SK-N-SH (cell line): ENCODE results near the gene SOCS3. TPM values are rescaled to one million over a fixed set of nuclear protein-coding genes. Genes with fewer than 3 reads are reported as not detected.

Experiments
- CTCF ChIA-PET: fragments of 300-600, 350-600 bp; formaldehyde crosslinking; extraction: SDS; loops from one replicate; lab custom pipeline; 2021; lab: Yijun Ruan, JAX
- POLR2A ChIA-PET: fragments of 350-600 bp; sonication (Branson Sonifier 250); formaldehyde crosslinking; extraction: SDS; loops from one replicate; lab custom pipeline; 2020; ENCODE audit warnings: antibody characterized with exemption, inconsistent platforms; lab: Yijun Ruan, JAX
- DNase-seq: peaks from one replicate; pipeline ENCODE4 v3.0.0; 2012
- H2AFZ ChIP-seq: fragments of 200-600 bp; sonication (generic); 2 replicates; pipeline ENCODE4 v1.8.1; 2016; ENCODE audit warnings: antibody characterized with exemption, mild to moderate bottlenecking, low read depth
- H3F3A ChIP-seq: fragments of 200-600 bp; sonication (generic); replicated peaks from 2 replicates; pipeline ENCODE3; 2016; ENCODE audit warnings: antibody characterized with exemption, mild to moderate bottlenecking; ENCODE audit not compliant: insufficient read depth
- H3K27ac ChIP-seq, 2 experiments: fragments of 200-500 bp in 1 of 2; fragments of 200-600 bp in 1 of 2; sonication (Bioruptor generic) in 1 of 2; sonication (generic), shearing (Covaris generic) in 1 of 2; 2 replicates each; pipeline versions ENCODE4 v1.5.1 to v1.6.1; 2014 to 2016; ENCODE audit warnings: low read depth in 2 of 2, inconsistent platforms in 1 of 2, low read length in 1 of 2, mild to moderate bottlenecking in 1 of 2, mixed read lengths in 1 of 2
- H3K27me3 ChIP-seq: fragments of 200-600 bp; sonication (generic), shearing (Covaris generic); 2 replicates; pipeline ENCODE4 v1.6.1; 2016; ENCODE audit warnings: mixed run types; ENCODE audit not compliant: insufficient read depth
- H3K36me3 ChIP-seq, 2 experiments: fragments of 200-500 bp in 1 of 2; fragments of 200-600 bp in 1 of 2; sonication (Bioruptor generic) in 1 of 2; sonication (generic) in 1 of 2; replicated peaks in 1 of 2; 2 replicates each; pipeline versions ENCODE3 to v1.5.1; 2014 to 2016; ENCODE audit warnings: low read length in 1 of 2, mild to moderate bottlenecking in 1 of 2; ENCODE audit not compliant: insufficient read depth in 2 of 2, control insufficient read depth in 1 of 2
- H3K4me1 ChIP-seq, 2 experiments: fragments of 200-500 bp in 1 of 2; fragments of 200-600 bp in 1 of 2; sonication (Bioruptor generic) in 1 of 2; sonication (generic), shearing (Covaris generic) in 1 of 2; 2 replicates each; pipeline versions ENCODE4 v1.5.1 to v1.6.1; 2014 to 2016; ENCODE audit warnings: low read depth in 1 of 2, low read length in 1 of 2, mixed run types in 1 of 2; ENCODE audit not compliant: insufficient read depth in 2 of 2, control insufficient read depth in 1 of 2
- H3K4me2 ChIP-seq: fragments of 200-600 bp; sonication (generic), shearing (Covaris generic); 2 replicates; pipeline ENCODE4 v1.6.1; 2017; ENCODE audit warnings: mixed run types
- H3K4me3 ChIP-seq, 2 experiments: fragments of 200-500 bp in 1 of 2; fragments of 200-600 bp in 1 of 2; sonication (Bioruptor generic) in 1 of 2; sonication (generic), shearing (Covaris generic) in 1 of 2; 2 replicates each; pipeline versions ENCODE4 v1.5.1 to v1.8.1; 2014 to 2016; ENCODE audit warnings: low read depth in 2 of 2, inconsistent platforms in 1 of 2, low read length in 1 of 2, mild to moderate bottlenecking in 1 of 2, mixed read lengths in 1 of 2, moderate library complexity in 1 of 2
- H3K79me2 ChIP-seq: fragments of 200-600 bp; sonication (generic); 2 replicates; pipeline ENCODE4 v1.8.1; 2017; ENCODE audit warnings: mild to moderate bottlenecking; ENCODE audit not compliant: insufficient read depth
- H3K9ac ChIP-seq: fragments of 200-600 bp; sonication (generic); 2 replicates; pipeline ENCODE4 v1.6.1; 2017; ENCODE audit warnings: mixed run types
- H3K9me2 ChIP-seq: fragments of 200-600 bp; sonication (generic); 2 replicates; pipeline ENCODE4 v1.6.1; 2017; ENCODE audit warnings: mixed run types
- H3K9me3 ChIP-seq: fragments of 200-600 bp; sonication (generic); 2 replicates; pipeline ENCODE4 v1.6.1; 2017; ENCODE audit warnings: mixed run types, mild to moderate bottlenecking, moderate library complexity
- H4K20me1 ChIP-seq: fragments of 200-600 bp; sonication (generic); 2 replicates; pipeline ENCODE4 v1.6.1; 2017; ENCODE audit warnings: mild to moderate bottlenecking, mixed run types; ENCODE audit not compliant: insufficient read depth
- GABPA ChIP-seq: IDR thresholded peaks from 2 replicates; pipeline ENCODE4 v1.4.0; 2012; ENCODE audit warnings: low read depth, mild to moderate bottlenecking
- NFIC ChIP-seq: IDR thresholded peaks from 2 replicates; pipeline ENCODE4 v1.4.0; 2012; ENCODE audit warnings: borderline replicate concordance
- NRF1 ChIP-seq: IDR thresholded peaks from 2 replicates; pipeline ENCODE4 v1.6.1; 2012; ENCODE audit warnings: low read depth, mild to moderate bottlenecking, low read length
- RAD21 ChIP-seq: IDR thresholded peaks from 2 replicates; pipeline ENCODE4 v1.6.1; 2012; ENCODE audit warnings: mild to moderate bottlenecking, low read length
- RCOR1 ChIP-seq: fragments of 150-350 bp; IDR thresholded peaks from 2 replicates; pipeline ENCODE4 v1.6.1; 2017; ENCODE audit warnings: antibody characterized with exemption, low read length
- RXRA ChIP-seq: IDR thresholded peaks from 2 replicates; pipeline ENCODE4 v1.4.0; 2012; ENCODE audit warnings: low read depth, mild to moderate bottlenecking, borderline replicate concordance
- SMC3 ChIP-seq: IDR thresholded peaks from 2 replicates; pipeline ENCODE4 v1.6.1; 2012; ENCODE audit warnings: low read depth, low read length, improper control_type of control experiment
- WGBS: methylation state at CpG from one replicate; pipeline ENCODE4 v1.1.6; 2017; ENCODE audit warnings: low lambda C conversion rate; 5-methylcytosine and 5-hydroxymethylcytosine counted together
- polyA plus RNA-seq, 3 experiments: library from polyadenylated mRNA; depleted of rRNA; stranded (reverse); fragments of >200 nt; gene quantifications; 2 replicates each; pipeline ENCODE4 v1.2.3, GENCODE V29; 2012
- TF ChIP-seq, protein P1 (sequence below): IDR thresholded peaks from 2 replicates; pipeline ENCODE4; 2012
- TF ChIP-seq, protein P2 (sequence below): fragments of 150-350 bp; IDR thresholded peaks from 2 replicates; pipeline ENCODE4 v1.6.1; 2017; ENCODE audit warnings: antibody characterized with exemption, low read length, low read depth, borderline replicate concordance
- TF ChIP-seq, protein P3 (sequence below): IDR thresholded peaks from 2 replicates; pipeline ENCODE4 v1.6.1; 2012; ENCODE audit warnings: mild to moderate bottlenecking, low read depth, low read length, moderate library complexity
- TF ChIP-seq, protein P4 (sequence below): fragments of 150-350 bp; IDR thresholded peaks from 2 replicates; pipeline ENCODE4 v1.6.1; 2016; ENCODE audit warnings: mild to moderate bottlenecking, low read depth, low read length
- TF ChIP-seq, protein P5 (sequence below): fragments of 200-600 bp; sonication (generic); IDR thresholded peaks from 2 replicates; pipeline ENCODE4 v1.6.1; 2017; ENCODE audit warnings: antibody characterized with exemption, mild to moderate bottlenecking, moderate library complexity

The SOCS3 gene
- polyA plus RNA-seq, 1 of the 3 experiments (the other 2 are of a cell fraction), result 24.9 TPM

DNA sequence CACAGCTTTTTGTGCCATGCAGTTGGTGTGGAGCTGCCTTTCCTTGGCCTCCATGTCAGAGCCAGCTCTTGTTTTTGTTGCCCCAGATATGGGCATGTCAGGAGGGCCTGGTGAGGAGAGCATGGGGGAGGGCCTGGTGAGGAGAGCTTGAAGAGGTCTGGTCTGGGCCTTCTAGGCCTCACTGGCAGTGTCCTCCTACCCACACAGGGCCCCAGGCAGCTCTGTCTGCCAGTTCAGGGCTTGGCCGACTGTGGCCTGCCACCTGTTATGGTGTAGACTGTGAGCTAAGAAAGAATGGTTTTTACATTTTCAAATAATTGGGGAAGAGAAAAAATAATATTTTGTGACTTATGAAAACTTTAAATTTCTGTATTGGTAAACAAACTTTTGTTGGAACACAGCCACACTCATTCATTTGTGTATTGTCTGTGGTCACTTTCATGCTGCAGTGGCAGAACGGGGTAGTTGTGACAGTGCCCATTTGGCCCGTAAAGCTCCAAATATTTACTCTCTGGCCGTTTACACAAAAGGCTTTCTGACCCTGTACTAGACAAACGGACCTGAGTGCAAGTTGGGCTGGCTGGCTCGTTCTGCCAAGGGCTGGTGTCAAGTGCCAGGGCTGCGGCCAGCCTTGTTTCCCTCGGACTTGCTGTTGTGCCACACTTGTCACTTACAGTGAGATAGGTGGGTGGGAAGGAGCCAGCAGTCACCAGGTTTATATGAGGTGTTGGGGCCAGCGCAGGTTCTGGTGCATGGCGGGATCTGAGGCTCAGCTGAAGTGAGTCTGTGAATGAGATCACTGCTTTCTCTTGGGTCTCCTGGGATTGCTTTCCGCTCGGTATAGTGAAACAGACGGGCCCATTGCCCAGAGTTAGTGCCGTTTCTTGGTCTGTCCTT lies 36.8 kb upstream of the SOCS3 start:
- no peak overlapping the region for H3K4me3 ChIP-seq
- ChIA-PET POLR2A (no interaction called here), CTCF (interaction anchor here (1.0 to 4.0 kb wide), 6 partner anchors 12 to 284 kb away, joined by 3 to 17 read pairs (median 7); no protein-coding TSS in a partner anchor)
- H4K20me1 ChIP-seq, result peaks cover 56% of the 10 kb centered on the region
- H3K36me3 ChIP-seq, result peaks cover 40 to 60% of the 10 kb centered on the region in 2 experiments
- H3K9ac ChIP-seq, result no peak overlapping the region
- no peak overlapping the region for H3K27ac ChIP-seq
- H3F3A ChIP-seq, result peaks cover 8% of the 10 kb centered on the region
- no peaks in the 10 kb centered on the region for H3K27me3 ChIP-seq
- TF ChIP-seq, protein P1, sequence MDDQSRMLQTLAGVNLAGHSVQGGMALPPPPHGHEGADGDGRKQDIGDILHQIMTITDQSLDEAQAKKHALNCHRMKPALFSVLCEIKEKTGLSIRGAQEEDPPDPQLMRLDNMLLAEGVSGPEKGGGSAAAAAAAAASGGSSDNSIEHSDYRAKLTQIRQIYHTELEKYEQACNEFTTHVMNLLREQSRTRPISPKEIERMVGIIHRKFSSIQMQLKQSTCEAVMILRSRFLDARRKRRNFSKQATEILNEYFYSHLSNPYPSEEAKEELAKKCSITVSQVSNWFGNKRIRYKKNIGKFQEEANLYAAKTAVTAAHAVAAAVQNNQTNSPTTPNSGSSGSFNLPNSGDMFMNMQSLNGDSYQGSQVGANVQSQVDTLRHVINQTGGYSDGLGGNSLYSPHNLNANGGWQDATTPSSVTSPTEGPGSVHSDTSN, result no peak
- TF ChIP-seq RAD21, result no peak
- TF ChIP-seq RCOR1, result no peak
- TF ChIP-seq GABPA, result no peak
- no peak for TF ChIP-seq RXRA
- TF ChIP-seq, protein P2, sequence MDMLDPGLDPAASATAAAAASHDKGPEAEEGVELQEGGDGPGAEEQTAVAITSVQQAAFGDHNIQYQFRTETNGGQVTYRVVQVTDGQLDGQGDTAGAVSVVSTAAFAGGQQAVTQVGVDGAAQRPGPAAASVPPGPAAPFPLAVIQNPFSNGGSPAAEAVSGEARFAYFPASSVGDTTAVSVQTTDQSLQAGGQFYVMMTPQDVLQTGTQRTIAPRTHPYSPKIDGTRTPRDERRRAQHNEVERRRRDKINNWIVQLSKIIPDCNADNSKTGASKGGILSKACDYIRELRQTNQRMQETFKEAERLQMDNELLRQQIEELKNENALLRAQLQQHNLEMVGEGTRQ, result no peak
- TF ChIP-seq NFIC, result no peak
- TF ChIP-seq SMC3, result no peak
- TF ChIP-seq, protein P3, sequence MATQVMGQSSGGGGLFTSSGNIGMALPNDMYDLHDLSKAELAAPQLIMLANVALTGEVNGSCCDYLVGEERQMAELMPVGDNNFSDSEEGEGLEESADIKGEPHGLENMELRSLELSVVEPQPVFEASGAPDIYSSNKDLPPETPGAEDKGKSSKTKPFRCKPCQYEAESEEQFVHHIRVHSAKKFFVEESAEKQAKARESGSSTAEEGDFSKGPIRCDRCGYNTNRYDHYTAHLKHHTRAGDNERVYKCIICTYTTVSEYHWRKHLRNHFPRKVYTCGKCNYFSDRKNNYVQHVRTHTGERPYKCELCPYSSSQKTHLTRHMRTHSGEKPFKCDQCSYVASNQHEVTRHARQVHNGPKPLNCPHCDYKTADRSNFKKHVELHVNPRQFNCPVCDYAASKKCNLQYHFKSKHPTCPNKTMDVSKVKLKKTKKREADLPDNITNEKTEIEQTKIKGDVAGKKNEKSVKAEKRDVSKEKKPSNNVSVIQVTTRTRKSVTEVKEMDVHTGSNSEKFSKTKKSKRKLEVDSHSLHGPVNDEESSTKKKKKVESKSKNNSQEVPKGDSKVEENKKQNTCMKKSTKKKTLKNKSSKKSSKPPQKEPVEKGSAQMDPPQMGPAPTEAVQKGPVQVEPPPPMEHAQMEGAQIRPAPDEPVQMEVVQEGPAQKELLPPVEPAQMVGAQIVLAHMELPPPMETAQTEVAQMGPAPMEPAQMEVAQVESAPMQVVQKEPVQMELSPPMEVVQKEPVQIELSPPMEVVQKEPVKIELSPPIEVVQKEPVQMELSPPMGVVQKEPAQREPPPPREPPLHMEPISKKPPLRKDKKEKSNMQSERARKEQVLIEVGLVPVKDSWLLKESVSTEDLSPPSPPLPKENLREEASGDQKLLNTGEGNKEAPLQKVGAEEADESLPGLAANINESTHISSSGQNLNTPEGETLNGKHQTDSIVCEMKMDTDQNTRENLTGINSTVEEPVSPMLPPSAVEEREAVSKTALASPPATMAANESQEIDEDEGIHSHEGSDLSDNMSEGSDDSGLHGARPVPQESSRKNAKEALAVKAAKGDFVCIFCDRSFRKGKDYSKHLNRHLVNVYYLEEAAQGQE, result no peak
- no peak for TF ChIP-seq NRF1
- TF ChIP-seq, protein P4, sequence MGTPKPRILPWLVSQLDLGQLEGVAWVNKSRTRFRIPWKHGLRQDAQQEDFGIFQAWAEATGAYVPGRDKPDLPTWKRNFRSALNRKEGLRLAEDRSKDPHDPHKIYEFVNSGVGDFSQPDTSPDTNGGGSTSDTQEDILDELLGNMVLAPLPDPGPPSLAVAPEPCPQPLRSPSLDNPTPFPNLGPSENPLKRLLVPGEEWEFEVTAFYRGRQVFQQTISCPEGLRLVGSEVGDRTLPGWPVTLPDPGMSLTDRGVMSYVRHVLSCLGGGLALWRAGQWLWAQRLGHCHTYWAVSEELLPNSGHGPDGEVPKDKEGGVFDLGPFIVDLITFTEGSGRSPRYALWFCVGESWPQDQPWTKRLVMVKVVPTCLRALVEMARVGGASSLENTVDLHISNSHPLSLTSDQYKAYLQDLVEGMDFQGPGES, result no peak
- TF ChIP-seq, protein P5, sequence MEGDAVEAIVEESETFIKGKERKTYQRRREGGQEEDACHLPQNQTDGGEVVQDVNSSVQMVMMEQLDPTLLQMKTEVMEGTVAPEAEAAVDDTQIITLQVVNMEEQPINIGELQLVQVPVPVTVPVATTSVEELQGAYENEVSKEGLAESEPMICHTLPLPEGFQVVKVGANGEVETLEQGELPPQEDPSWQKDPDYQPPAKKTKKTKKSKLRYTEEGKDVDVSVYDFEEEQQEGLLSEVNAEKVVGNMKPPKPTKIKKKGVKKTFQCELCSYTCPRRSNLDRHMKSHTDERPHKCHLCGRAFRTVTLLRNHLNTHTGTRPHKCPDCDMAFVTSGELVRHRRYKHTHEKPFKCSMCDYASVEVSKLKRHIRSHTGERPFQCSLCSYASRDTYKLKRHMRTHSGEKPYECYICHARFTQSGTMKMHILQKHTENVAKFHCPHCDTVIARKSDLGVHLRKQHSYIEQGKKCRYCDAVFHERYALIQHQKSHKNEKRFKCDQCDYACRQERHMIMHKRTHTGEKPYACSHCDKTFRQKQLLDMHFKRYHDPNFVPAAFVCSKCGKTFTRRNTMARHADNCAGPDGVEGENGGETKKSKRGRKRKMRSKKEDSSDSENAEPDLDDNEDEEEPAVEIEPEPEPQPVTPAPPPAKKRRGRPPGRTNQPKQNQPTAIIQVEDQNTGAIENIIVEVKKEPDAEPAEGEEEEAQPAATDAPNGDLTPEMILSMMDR, result no peak
- H3K9me2 ChIP-seq, result no peaks in the 10 kb centered on the region
- H3K79me2 ChIP-seq, result peaks cover 72% of the 10 kb centered on the region
- WGBS, result 91% methylated on average over 14 of the region's 14 CpGs
- DNase-seq, result no peak
- no peak overlapping the region for H3K4me2 ChIP-seq
- H3K4me1 ChIP-seq, result peaks cover 3 to 7% of the 10 kb centered on the region in 2 experiments; a peak in 3 of 4 replicates
- no peak overlapping the region for H2AFZ ChIP-seq
- H3K9me3 ChIP-seq, result no peaks in the 10 kb centered on the region
